ENCODE measurements around the gene FGD5.

FGD5 gene

GRCh38 chr3:14818804-14819500 lies at the start of gene FGD5:
Gene FGD5 (plus strand): TSS chr3:14818962. CDS start chr3:14819072, 110 bp downstream.
- in situ Hi-C loops (cut with MboI; ENCODE audit: low pct_unique_long_range_greater_than_20kb, low sequenced_read_pairs) = no loop called here
- no peak for DNase-seq

- no peak for DNase-seq
- in situ Hi-C loops (cut with MboI; ENCODE audit: low pct_unique_long_range_greater_than_20kb, low sequenced_read_pairs) = no loop called here
Observed at GRCh38 chr3:14769544-14770325, 49.0 kb upstream of the FGD5 start.

- in situ Hi-C loops (cut with MboI; ENCODE audit: low pct_unique_long_range_greater_than_20kb, low sequenced_read_pairs) = no loop called here
- DNase-seq = no peak
Observed at GRCh38 chr3:14770591-14770990, 48.2 kb upstream of the FGD5 start.

GRCh38 chr3:14771593-14772497 lies 46.9 kb upstream of the FGD5 start:
- in situ Hi-C loops (cut with MboI; ENCODE audit: low pct_unique_long_range_greater_than_20kb, low sequenced_read_pairs) = no loop called here
- DNase-seq = no peak

- in situ Hi-C loops (cut with MboI; ENCODE audit: low pct_unique_long_range_greater_than_20kb, low sequenced_read_pairs) = no loop called here
- peak; percentile 50 for DNase-seq
Observed at GRCh38 chr3:14772533-14773138, 46.1 kb upstream of the FGD5 start.

- no peak for DNase-seq
- in situ Hi-C loops (cut with MboI; ENCODE audit: low pct_unique_long_range_greater_than_20kb, low sequenced_read_pairs) = no loop called here
Observed at GRCh38 chr3:14773281-14773680, 45.5 kb upstream of the FGD5 start.

GRCh38 chr3:14773691-14774128 lies 45.1 kb upstream of the FGD5 start:
- in situ Hi-C loops (cut with MboI; ENCODE audit: low pct_unique_long_range_greater_than_20kb, low sequenced_read_pairs) = no loop called here
- DNase-seq = no peak

- no peak for DNase-seq
- in situ Hi-C loops (cut with MboI; ENCODE audit: low pct_unique_long_range_greater_than_20kb, low sequenced_read_pairs) = no loop called here
Observed at GRCh38 chr3:14774431-14774830, 44.3 kb upstream of the FGD5 start.

GRCh38 chr3:14775011-14775410 lies 43.8 kb upstream of the FGD5 start:
- no peak for DNase-seq
- in situ Hi-C loops (cut with MboI; ENCODE audit: low pct_unique_long_range_greater_than_20kb, low sequenced_read_pairs) = no loop called here

- in situ Hi-C loops (cut with MboI; ENCODE audit: low pct_unique_long_range_greater_than_20kb, low sequenced_read_pairs) = no loop called here
- no peak for DNase-seq
Observed at GRCh38 chr3:14775563-14775962, 43.2 kb upstream of the FGD5 start.

- DNase-seq = no peak
- in situ Hi-C loops (cut with MboI; ENCODE audit: low pct_unique_long_range_greater_than_20kb, low sequenced_read_pairs) = no loop called here
Observed at GRCh38 chr3:14779069-14779685, 39.6 kb upstream of the FGD5 start.

- peak; percentile 68 for DNase-seq
Observed at GRCh38 chr3:14780927-14781507, 37.7 kb upstream of the FGD5 start.

GRCh38 chr3:14783480-14784086 lies 35.2 kb upstream of the FGD5 start:
- no peak for DNase-seq
- in situ Hi-C loops (cut with MboI; ENCODE audit: low pct_unique_long_range_greater_than_20kb, low sequenced_read_pairs) = no loop called here

More at GRCh38 chr3:14780927-14781507, 37.7 kb upstream of the FGD5 start:
- in situ Hi-C loops (cut with MboI; ENCODE audit: low pct_unique_long_range_greater_than_20kb, low sequenced_read_pairs) = no loop called here

GRCh38 chr3:14784087-14784681 lies 34.6 kb upstream of the FGD5 start:
- in situ Hi-C loops (cut with MboI; ENCODE audit: low pct_unique_long_range_greater_than_20kb, low sequenced_read_pairs) = no loop called here
- DNase-seq = no peak

GRCh38 chr3:14785207-14786155 lies 33.3 kb upstream of the FGD5 start:
- no peak for DNase-seq
- in situ Hi-C loops (cut with MboI; ENCODE audit: low pct_unique_long_range_greater_than_20kb, low sequenced_read_pairs) = no loop called here

GRCh38 chr3:14786369-14786768 lies 32.4 kb upstream of the FGD5 start:
- no peak for DNase-seq
- in situ Hi-C loops (cut with MboI; ENCODE audit: low pct_unique_long_range_greater_than_20kb, low sequenced_read_pairs) = no loop called here

- in situ Hi-C loops (cut with MboI; ENCODE audit: low pct_unique_long_range_greater_than_20kb, low sequenced_read_pairs) = no loop called here
- no peak for DNase-seq
Observed at GRCh38 chr3:14787630-14788029, 31.1 kb upstream of the FGD5 start.

All from KBM-7 (cell line).